Stimulated activated CD4-positive, alpha-beta T cell treated with anti-CD3 and anti-CD28 coated beads, TNF-alpha, amount 100 ng/mL, for 48 hours (primary cell): ENCODE data around the gene MARK1.

ENCODE experiments used
- DNase-seq, 3 donors: peaks; one replicate each; pipeline ENCODE4 v3.0.0-alpha.2; 2020; ENCODE audit warnings: low read depth in 3 of 3

Gene MARK1

DNA sequence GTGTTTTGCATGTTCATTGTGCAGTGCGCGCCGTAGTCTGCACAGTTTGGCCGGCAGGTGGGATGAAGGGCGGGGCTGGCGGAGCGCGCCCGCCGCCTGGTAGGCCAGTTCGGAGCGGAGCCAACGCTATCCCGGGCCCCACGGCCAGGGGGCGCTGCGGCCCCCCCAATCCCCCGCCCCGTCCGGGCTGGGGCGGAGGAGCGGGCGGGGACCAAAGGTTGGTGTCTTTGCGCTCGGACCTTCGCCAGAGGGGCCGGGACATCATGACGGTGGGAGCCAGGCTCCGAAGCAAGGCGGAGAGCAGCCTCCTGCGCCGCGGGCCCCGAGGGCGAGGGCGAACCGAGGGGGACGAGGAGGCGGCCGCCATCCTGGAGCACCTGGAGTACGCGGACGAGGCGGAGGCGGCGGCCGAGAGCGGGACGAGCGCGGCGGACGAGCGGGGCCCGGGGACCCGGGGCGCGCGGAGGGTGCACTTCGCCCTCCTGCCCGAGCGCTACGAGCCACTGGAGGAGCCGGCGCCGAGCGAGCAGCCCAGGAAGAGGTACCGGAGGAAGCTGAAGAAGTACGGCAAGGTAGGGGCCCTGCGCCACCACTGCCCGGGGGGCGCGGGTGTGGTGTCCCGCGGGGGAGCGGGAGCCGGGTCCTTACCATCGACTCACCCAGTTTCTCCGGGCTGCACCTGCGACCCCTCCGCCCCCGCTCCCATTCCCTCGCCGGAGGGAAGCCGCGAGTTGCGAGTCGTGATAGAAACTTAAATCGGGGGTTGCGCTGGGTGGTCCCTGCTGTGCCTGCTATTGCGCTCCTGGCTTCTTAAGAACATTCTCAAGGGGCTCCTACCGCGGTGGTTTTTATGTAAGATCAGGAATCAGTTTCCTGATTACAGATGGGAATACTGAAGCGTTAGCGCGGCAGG, 162.5 kb downstream of the MARK1 start, which contains the start of gene C1orf115:
Gene C1orf115 (plus strand): TSS at position 224 of the 913 bp plus-strand sequence. CDS start 40 bp downstream, at position 264.
- peak; percentile 54 to 62 (median 60) for DNase-seq

- DNase-seq: no peak
Measured at GRCh38 chr1:220691053-220691684, 163.2 kb downstream of the MARK1 start.

GRCh38 chr1:220692436-220693228, 164.7 kb downstream of the MARK1 start:
- no peak for DNase-seq

- DNase-seq: no peak
Measured at GRCh38 chr1:220694866-220695382, 167.0 kb downstream of the MARK1 start.

- no peak for DNase-seq
Measured at GRCh38 chr1:220695426-220695825, 167.5 kb downstream of the MARK1 start.

GRCh38 chr1:220696226-220696862, 168.4 kb downstream of the MARK1 start:
- DNase-seq: no peak

DNA sequence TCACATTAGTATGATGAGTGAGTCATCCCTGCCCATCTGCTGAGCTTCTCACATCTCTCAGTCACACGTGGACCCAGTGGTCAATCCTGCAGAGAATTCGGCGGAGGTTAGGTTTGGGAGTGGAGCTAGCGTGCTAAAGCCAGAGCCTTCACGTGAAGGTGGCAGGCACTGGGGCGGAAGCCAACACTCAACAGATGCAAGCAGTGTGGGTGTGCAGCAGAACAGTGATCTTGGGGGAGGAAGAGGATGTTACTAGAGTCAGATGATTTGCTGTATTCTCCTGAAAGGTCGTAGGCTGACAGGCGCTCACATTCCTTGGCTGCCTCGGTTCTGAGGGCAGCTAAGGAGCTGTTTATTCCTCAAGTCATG, 168.9 kb downstream of the MARK1 start:
- no peak for DNase-seq

GRCh38 chr1:220697326-220697725, 169.4 kb downstream of the MARK1 start:
- no peak for DNase-seq

- no peak for DNase-seq
Measured at GRCh38 chr1:220698607-220699016, 170.7 kb downstream of the MARK1 start.

DNA sequence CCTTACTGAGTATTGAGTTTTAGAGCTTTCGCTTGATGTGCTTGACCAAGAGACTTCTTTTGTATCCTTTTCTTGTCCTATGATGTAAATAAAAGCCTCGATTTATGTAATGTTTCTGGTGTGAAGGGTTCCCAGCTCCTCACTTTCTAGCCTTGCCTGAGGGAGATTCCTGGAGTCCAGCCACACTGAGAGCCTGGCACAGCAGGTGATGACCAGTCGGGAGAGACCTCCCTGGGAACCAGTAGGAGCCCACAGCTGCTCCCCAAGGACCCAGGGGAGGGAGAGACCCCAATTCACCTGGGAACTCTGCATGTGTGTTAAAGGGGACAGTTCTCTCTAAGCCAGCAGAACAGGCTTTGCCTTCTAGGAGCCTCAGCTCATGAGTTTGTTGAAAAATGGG, 171.1 kb downstream of the MARK1 start:
- DNase-seq: no peak

GRCh38 chr1:220700556-220701179, 172.7 kb downstream of the MARK1 start:
- DNase-seq: no peak

DNA sequence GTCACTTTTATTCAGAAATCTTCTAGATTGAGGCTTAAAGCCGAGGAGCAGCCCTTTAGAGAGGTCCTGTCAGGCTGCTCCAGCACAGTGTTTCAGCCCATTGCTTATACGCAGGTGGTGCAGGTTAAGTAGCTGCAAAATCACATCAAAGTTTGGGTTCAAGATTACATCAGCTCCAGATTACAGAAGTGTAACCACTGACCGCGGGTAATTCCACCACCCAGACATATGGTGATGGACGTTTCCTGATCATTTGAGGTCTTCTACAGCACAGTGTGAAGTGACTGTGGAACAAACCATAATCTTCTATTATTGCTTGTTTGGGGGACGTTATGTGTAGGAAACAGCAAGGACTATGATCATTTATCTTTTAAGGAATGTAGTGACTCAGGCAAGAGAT, 174.0 kb downstream of the MARK1 start:
- DNase-seq: no peak

DNA sequence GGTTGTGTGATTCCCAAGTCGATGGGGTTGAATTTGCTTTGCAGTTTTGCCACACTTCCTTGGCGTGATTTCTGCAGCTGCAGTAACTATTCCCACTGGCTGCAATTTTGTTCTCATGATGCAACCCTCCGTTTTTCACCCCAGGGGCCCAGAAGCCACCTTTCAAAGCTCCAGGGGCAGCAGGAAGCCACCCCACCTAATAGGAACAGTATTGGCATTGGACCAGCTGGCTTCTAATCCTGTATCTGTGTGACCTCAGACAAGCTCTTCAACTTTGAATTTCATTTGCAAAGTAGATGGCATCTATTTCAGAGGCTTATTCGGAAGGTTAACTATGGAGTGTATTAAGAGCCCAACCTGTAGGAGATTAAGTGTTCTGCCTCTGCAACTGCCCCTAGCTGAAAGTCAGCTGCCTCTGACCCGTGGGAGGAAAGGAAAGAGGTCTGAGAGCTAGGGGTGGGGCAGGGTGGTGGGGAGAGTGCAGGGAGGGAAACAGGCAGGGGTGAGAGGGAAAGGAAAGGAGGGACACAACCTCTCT, 174.9 kb downstream of the MARK1 start:
- no peak for DNase-seq

DNA sequence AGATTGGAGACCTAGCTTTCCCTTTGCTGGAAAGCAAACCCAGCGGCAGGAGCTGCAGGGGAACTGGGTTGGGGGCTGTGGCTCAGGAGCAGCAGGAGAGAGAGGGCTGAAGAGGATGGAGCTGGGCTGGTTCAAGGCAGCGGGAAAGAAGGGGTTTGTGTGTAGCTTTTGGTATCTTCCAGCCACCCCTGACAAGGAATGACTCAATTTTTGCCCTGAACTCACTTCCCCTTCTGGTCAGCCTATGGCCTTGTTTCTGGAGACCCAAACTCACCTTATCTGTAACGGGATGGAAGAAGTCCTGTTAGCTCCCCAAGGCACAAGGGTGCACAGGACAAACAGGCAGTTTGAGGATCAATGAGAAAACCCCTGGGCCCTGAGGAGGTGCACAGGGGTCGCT, 175.4 kb downstream of the MARK1 start:
- DNase-seq: no peak

DNA sequence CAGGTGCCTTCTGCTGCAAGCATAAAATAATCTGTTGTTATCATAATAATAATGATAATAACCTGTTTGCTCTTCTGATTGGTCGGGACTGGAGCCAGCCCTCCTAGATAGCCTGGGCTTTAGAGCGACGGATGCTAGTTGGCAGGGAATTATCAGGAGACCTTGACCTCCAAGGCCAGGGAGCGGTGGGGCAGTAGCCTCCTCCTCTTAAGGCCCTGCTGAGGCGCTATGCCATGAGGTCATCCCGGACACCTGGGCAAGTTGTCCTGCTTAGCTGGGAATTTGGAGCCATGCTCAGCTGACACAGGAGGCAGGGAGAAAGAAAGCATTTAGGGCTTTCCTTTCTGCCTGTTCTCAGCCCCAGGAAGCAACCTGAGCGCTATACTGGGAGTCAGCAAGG, 177.8 kb downstream of the MARK1 start:
- no peak for DNase-seq

DNA sequence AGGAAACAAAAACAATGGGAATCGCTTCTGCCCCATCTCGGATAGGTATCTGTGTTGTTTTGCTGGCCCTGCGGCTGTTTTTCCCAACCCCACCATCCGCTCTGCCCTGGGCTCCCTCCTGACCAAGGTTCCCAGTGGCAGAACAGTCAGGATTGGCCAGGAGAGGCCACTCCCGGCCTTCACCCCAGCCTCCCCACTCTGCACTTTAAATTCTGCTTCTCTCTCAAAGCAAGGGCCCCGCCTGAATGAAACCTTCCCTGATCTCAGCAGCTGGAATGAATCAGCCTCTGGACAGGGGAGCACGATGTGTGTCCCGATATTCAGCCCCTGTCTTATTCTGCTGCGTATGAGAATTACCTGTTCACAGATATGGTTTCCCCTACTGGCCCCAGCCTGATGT, 178.5 kb downstream of the MARK1 start:
- no peak for DNase-seq

DNA sequence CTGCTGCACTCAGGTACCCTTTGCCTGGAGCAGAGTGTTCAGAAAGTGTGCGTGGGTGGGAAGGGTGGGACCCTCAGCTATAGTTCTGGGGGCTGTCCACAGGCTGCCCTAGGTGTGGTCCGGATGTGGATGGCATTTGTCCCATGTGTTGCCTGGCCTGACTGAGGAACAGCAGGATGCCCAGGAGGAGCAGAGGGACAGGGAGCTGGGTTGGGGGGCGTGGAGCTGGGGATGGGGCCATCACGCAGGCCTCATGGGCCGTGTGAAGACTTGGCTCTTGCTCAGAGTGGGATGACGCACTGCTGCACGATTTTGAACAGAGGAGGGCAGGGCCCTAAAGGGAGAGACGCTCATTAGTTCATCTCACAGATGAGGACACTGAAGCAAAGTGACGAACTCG, 179.2 kb downstream of the MARK1 start:
- DNase-seq: no peak

- DNase-seq: no peak
Measured at GRCh38 chr1:220708244-220708643, 180.3 kb downstream of the MARK1 start.

GRCh38 chr1:220708936-220709801, 181.2 kb downstream of the MARK1 start:
- DNase-seq: no peak

GRCh38 chr1:220710333-220710732, 182.4 kb downstream of the MARK1 start:
- DNase-seq: no peak
